GM10266 (cell line): ENCODE results near the gene SIX6.

Source experiments
- DNase-seq: peaks from one replicate; pipeline ENCODE4 v3.0.0; 2012; ENCODE audit errors: extremely low spot score
- CTCF ChIP-seq: IDR thresholded peaks from 2 replicates; pipeline ENCODE4 v1.5.1; 2012; ENCODE audit warnings: mild to moderate bottlenecking, low read depth; ENCODE audit not compliant: control insufficient read depth, insufficient read depth; ENCODE audit errors: missing control alignments

SIX6 gene

DNA sequence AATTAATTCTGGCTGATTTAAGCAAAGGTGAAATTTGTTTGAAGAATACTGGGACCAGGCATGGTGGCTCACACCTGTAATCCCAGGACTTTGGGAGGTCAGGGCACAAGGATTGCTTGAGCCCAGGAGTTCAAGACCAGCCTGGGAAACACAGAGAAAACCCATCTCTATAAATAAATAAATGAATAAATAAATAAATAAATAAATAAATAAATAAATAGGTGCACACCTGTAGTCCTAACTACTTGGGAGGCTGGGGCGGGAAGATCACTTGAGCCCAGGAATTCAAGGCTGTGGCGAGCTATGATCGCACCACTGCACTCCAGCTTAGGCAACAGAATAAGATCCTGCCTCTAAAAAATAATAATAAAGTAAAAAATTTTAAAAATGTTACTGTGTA is 18.7 kb upstream of the SIX6 start:
- no peak for DNase-seq
- no peak for TF ChIP-seq CTCF

DNA sequence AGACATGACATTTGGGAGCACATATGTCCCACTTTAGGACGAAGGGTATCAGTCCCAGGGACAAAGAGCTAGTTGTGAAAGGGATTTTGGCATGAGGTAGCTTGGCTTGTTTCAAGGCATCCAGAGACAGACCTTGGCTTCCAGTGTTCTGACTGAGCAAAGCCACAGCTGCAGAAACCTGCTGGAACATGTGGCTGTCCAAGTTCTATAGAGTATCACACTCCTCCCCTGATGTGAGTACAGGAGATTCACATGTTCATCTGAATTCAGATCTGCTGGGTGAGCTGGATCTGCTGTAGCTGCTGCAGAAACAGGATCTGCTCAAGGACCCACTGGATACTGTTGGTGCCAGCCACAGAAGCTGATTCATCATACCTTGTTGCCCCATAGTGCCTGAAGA is 13.0 kb upstream of the SIX6 start:
- no peak for TF ChIP-seq CTCF
- DNase-seq, result no peak

GRCh38 chr14:60502541-60502940 is 6.4 kb upstream of the SIX6 start:
- no peak for DNase-seq
- no peak for TF ChIP-seq CTCF

DNA sequence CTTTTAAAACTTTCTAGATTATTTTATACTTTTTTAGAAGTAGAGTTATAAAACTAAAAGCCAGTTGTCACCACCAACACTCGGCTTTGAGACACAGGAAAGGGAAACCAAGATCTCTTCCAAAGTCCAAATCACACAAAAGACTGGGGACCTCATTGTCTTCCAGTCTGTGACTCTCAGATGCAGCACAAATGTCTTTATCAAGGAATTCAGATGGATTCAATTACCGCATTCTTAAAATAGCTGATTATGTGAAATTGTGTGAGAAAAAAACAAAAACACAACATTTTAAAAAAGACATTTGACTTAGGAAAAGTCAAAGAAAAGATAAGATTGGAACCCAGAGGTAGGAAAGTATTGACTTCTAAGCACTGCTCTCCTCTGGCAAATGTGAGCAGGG is 3.5 kb upstream of the SIX6 start:
- no peak for TF ChIP-seq CTCF
- DNase-seq, result no peak

DNA sequence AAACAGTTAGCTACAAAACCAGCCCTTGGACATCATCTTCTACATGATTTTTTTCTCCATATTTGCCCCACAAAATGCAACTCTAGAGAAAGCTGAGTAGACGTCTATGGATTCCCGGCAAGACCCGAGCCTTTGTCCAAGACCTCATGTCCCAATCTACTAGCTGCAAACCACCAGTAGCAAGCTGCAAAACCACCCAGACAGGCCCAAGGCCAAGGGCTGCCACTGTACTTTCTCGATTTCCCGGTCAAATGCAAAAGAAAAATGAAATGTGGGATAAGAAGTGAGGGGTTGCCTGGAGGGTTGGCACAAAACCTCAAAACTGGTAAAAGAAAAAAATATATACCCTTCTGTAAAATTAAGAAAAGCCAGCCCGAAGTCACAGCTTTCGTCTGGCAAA is 2.9 kb upstream of the SIX6 start:
- TF ChIP-seq CTCF, result no peak
- DNase-seq, result no peak

GRCh38 chr14:60506462-60506984 is 2.4 kb upstream of the SIX6 start:
- no peak for DNase-seq
- TF ChIP-seq CTCF, result no peak

- no peak for DNase-seq
- no peak for TF ChIP-seq CTCF
Measured at GRCh38 chr14:60506985-60507829, 1.7 kb upstream of the SIX6 start.
